Renal cortex interstitium (tissue), 11 donors: ENCODE data around the gene CFAP69. TPM values are rescaled to one million over a fixed set of nuclear protein-coding genes. Genes with fewer than 3 reads are reported as not detected.
"Not testable (repeated sequence)": the region's sequence is repeated elsewhere in the genome, so short reads cannot be mapped to it uniquely, and the experiment has no call there.

Source experiments
- DNase-seq, 11 donors: peaks; one replicate each; pipeline ENCODE4 v3.0.0-alpha.2; 2013; ENCODE audit warnings: low read depth in 9 of 11, low spot score in 4 of 11; ENCODE audit errors: extremely low read depth in 1 of 11
- polyA plus RNA-seq, 3 donors: library from polyadenylated mRNA; unstranded; fragments of 120-200 nt; gene quantifications; one replicate each; pipeline ENCODE4 v1.2.1, GENCODE V29; 2013; ENCODE audit not compliant: insufficient read length in 3 of 3

Gene CFAP69
- polyA plus RNA-seq, 3 donors = 12.6 to 25.3 (median 19.1) TPM

DNA sequence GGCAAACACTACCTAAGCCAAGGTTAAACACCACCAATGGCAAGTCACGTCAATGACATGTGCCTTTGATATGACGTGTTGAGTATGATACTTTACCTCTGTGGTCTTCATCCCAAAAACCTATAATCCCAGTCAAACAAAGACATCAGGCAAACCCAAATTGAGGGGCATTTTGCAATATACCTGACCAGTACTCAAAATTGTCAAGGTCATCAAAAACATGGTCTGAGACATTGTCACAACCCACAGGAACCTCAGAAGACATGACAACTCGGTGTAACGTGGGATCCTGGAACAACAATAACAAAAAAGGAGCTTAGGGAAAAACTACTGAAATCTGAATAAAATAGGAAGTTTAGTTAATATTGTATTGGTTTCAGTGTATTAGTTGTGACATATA lies 68.9 kb downstream of the CFAP69 start:
- no peak for DNase-seq

DNA sequence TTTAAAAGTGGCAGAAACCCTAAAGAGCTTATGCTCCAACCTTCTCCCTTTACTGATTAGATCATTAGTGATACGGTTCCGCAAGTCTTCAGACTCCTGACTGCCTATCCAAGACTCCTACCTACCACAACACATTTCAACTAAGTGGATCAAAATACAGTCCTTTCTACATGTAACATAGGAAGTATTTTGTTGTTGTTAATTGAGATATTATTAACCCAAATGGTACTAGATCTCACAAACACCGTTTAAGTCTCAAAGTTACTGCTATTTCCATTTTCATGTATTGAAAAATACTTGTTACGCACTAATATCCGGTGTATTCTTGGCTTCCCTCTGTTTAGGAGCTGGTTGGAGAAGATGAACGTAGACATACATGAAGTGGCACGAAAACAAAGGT lies 75.0 kb downstream of the CFAP69 start:
- DNase-seq = no peak

DNA sequence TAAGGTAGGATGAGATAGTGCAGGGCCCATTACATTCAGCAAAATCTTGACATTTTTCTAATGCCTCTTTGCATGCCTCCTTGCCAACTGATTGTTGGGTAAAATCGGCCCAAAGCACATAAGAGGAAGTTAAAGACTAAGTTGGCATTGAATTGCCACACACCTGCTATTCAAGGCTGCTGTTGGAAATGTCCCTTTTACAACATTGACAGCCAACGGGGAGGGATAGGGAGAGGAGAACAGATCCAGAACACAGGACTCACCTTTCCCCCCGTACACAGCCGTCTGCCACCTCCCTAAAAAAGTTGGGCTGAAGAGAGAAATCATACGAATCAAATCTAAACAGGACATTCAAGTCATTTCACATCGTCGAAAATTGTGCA lies 75.4 kb downstream of the CFAP69 start:
- no peak for DNase-seq

DNA sequence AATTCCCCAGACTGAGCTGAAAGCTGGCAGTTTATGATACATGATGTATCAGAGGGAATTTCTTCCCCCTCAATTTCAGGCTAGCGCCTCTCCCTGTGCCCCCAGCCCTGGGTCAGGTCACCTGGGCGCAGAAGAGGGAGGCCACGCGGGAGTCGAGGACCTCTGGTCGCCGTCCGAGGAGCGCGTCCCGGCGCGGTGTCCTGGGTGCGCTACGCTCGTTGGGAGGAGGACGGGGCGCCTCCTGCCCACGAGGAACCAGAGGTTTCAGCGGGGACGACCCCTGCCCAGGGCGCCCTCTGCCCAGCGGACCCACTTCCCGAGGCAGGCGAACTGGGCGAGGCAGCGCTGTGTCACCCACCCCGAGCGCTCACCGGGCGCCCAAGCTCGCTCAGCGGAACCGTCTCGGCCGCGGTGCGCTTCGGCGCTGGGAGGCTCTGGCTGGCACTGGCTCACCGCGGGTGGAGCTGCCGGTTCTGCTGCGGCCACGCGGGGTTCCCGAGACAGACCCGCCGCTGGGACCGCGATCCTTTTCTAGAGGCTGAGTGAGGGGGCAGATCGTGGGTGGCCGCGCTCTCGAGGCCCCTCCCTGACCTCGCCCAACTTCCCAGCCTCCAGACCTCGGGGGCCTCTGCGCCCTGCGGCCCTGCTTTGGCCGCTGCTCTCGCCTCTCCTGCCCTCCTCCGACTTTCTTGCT lies 76.0 kb downstream of the CFAP69 start, which contains the start of gene FAM237B:
TSS of gene FAM237B (minus strand) at position 504 of the 694 bp plus-strand sequence. CDS start 1,556 bp downstream, outside the sequence.
- peak in 3 of 11 donors; percentile 4 to 25 (median 9) for DNase-seq

DNA sequence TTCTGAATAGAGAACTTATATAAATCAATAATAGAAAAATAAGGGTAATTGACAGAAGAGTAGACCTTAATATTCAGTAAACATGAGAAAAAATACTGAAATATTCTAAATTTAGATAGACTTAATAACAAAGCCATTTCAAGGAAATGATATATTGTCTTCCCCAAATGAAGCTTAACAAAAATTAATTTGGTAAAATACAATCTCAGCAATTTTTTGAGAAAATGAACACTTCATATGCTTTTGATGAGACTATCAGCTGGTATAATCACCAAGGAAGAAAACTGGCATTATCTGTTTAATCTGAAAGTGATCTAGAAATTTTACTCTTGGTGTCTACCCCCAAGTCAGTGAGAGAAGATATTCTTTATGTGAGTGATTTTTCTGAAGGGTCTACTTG lies 77.9 kb downstream of the CFAP69 start:
- DNase-seq = no peak

DNA sequence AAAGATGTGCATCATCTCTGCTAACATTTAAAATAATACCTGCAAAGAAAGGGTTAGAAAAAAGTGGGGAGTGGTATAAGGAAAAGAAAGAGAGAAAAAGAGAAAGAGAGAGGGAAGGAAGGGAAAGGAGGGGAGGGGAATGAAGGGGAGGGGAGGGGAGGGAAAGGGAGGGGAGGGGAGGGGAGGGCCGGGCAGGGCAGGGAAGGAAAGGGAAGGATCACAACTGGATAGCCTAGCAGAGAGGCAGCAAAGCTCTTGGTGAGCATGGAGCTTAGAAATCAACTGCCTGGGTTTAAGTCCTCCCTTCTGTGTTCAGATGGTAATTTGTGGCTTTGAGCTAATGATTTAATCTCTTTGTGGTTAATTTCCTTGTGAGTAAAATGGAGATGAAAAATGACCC lies 81.5 kb downstream of the CFAP69 start:
- DNase-seq = no peak

DNA sequence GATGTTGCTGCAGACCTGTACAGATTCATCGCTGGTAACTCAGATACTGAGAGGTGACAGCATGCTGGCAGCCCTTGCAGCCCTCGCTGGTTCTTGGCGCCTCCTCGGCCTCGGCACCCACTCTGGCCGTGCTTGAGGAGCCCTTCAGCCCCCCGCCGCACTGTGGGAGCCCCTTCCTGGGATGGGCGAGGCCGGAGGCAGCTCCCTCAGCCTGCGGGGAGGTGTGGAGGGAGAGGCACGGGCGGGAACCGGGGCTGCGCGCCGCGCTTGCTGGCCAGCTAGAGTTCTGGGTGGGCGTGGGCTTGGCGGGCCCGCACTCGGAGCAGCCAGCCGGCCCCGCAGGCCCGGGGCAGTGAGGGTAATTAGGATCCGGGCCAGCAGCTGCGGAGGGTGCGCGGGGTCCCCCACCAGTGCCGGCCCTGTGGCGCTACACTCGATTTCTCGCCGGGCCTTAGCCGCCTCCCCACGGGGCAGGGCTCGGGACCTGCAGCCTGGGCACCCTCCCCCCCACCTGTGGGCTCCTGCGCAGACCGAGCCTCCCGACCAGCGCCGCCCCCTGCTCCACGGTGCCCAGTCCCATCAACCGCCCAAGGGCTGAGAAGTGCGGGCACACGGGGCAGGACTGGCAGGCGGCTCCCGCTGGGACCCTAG lies 89.3 kb downstream of the CFAP69 start:
- no peak for DNase-seq

DNA sequence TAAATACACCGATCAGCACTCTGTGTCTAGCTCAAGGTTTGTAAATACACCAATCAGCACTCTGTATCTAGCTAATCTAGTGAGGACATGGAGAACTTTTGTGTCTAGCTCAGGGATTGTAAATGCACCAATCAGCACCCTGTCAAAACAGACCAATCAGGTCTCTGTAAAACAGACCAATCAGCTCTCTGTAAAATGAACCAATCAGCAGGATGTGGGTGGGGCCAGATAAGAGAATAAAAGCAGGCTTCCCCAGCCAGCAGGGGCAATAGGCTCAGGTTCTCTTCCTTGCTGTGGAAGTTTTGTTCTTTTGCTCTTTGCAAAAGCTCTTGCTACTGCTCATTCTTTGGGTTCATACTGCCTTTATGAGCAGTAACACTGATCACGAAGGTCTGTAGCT lies 90.0 kb downstream of the CFAP69 start:
- not testable (repeated sequence) for DNase-seq

DNA sequence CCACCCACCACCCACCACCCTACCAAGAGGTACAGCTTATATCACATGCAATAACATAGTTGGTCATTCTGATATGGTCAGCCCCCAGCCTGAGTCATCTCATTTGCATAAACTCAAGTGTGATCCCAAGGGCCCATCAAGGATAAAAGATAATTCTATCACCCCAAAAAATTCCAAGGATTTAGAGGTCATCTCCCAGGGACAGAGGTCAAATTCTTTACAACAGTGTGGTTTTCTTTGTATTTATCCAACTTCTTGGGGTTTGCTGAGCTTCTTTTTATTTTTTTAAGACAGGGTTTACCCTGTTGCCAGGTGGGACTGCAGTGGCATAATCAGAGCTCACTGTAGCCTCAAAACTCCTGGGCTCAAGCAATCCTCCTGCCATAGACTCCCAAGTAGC lies 92.1 kb downstream of the CFAP69 start:
- no peak for DNase-seq

DNA sequence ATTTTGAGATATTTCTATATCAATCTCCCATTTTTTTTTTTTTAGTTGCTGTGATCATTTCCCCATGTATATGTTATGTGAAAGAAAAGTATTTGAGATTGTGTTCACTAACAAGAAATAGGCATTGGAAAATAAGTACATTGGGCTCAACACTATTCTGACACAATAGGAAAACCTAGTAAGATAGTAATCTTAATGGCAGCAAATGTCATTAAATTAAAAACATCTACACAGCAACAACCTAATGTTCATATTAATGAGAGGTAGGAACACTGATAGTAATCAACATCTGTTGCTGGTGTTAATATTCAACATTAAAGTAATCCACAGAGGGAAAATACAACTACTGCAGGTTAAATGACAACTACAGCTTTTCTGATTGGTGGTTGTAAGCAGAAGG lies 100.0 kb downstream of the CFAP69 start:
- no peak for DNase-seq

DNA sequence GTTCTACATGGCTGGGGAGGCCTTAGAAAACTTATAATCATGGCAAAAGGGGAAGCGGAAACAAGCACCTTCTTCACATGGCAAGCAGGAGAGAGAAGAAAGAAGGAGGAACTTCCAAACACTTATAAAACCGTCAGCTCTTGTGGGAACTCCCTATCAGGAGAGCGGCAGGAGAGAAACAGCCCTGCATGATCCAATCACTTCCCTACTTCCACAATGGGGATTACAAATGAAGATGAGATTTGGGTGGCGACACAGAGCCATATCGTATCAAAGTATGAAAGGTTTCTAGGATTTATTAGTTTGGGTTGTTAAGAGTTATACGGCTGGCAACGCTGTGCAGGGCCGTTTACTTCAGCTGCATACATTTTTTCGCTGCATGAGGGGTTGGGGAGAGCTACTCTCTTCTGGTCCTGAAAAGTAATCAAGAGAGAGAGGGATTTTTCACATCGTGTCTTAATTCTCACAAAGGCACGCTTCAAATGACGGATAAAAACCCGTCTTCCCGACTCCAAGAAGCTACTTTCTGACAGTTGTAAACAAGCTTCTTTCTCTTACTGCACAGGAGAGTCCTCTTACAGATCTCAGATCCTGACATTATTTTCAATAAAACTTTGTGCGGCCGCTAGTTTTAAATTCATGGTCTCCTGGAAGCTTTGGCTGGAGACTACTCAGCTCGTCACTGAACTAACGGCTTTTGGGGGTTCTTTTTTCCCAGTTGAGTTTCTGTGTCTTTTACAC lies 100.8 kb downstream of the CFAP69 start:
- peak in 10 of 11 donors; percentile 9 to 52 (median 16) for DNase-seq

DNA sequence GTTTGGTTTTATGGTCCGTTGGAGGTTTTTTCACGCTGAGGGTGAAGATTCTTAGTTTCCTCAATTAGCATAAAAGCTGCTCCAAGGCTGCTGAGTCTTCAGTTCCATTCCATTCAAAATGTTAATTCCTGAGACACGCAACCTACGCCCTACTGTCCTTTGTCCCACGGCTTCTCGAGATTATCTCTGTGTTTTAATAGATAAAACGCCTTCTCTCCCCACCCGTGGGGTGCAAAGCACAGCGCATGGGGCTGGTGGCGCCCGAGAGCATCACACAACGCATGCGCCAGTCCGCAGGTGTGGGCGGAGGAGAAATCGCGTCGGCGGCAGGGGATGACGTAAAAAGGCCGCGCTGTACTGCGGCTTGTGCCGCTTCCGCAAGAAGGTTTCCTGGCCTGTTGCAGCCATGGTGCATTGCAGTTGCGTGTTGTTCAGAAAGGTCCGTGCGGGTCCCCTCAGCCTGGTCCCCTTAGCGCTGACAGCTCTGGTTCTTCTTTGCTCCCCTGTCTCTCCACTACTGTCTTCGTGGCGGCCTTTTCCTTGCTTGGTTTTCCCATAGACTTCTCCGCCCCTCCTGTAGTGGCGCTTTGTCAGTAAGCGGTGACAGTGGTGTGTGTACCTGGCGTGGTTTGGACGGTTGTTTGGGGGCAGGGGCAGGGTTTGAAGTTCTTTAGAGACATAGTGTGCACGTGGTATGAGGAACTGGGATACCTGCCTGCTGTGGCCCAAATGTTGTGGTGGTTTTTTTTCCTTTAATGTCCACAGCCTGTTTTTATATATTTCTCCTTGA lies 101.6 kb downstream of the CFAP69 start, which contains the start of gene GTPBP10:
TSS of gene GTPBP10 (plus strand) at position 381 of the 790 bp plus-strand sequence. CDS start at position 407, 26 bp downstream.
- DNase-seq = peak; percentile 90 to 95 (median 94)

DNA sequence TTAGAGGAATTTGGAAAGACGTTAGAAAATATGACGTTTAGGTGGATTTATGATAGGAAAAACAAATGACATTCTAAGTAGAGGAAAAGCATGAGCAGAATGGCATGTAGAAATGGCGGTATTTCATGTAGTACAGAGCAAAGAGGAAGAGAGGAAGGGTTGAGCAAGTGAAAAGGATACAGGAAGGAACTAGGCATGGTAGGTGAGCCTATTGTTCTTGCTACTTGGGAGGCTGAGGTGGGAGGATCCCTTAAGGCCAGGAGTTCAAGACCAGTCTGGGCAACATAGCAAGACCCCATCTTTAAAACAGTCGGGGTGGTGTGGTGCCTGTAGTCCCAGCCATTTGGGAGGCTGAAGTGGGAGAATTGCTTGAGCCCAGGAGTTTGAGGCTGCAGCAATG lies 102.8 kb downstream of the CFAP69 start:
- no peak for DNase-seq

DNA sequence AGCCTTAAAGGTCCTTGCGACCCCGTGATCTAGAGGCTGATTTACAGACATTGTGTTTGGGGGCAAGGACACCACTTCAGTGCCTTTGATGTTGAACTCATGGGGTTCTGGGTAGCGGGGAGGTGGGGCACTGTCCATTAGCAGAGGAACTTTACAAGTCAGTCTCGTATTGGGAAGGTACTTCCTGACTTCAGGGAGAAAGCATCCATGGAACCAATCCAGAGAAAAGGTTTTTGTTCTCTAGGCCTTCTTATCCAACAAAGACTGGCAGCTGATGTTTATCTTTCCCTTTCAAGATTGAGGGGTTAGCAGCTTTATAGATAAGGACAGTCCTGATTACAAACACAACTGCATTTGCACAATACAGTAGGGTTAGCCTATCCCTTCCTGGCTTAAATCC lies 104.3 kb downstream of the CFAP69 start:
- no peak for DNase-seq

DNA sequence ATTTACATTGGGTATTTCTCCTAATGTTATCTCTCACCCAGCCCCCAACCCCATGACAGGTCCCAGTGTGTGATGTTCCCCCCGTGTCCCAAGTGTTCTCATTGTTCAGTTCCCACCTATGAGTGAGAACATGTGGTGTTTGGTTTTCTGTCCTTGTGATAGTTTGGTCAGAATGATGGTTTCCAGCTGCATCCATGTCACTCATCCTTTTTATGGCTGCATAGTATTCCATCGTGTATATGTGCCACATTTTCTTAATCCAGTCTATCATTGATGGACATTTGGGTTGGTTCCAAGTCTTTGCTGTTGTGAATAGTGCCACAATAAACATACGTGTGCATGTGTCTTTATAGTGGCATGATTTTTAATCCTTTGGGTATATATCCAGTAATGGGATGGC lies 105.1 kb downstream of the CFAP69 start:
- DNase-seq = not testable (repeated sequence)

DNA sequence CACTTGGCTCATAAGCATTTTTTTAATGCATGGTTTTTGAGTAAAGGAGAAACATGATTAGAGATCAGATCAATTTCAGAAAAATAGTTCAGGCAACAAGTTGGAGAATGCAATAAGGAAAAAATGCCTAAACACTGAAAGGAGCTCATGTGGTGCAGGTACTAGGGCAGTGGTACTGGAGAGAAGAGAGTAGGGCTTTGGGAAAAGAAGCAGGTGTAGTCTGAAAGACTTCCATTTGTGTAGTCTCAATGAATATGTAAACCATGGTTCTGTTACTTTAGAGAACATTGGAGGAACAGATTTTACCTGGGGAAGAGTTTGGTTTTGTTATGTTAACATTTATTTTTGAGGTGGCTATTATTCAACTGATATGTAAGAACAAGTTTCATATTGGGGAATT lies 107.0 kb downstream of the CFAP69 start:
- no peak for DNase-seq
